T1000 (cell line): ENCODE data around the gene RAC3.

Experiments used
- DNase-seq: peaks from one replicate; lab custom pipeline; 2025; ENCODE audit warnings: mixed read lengths; lab: John Stamatoyannopoulos, UW

RAC3 gene

GRCh38 chr17:82012640-82013295 lies 18.7 kb upstream of the RAC3 start:
- DNase-seq, result peak; percentile 53

GRCh38 chr17:82013341-82013740 lies 18.1 kb upstream of the RAC3 start:
- DNase-seq, result no peak

GRCh38 chr17:82013772-82014321 lies 17.6 kb upstream of the RAC3 start:
- no peak for DNase-seq

GRCh38 chr17:82014432-82014831 lies 17.0 kb upstream of the RAC3 start:
- no peak for DNase-seq

GRCh38 chr17:82014971-82015310 lies 16.5 kb upstream of the RAC3 start:
- DNase-seq, result no peak

GRCh38 chr17:82015311-82015971 lies 16.0 kb upstream of the RAC3 start:
- no peak for DNase-seq

GRCh38 chr17:82016061-82016874 lies 15.2 kb upstream of the RAC3 start:
- DNase-seq, result no peak

- no peak for DNase-seq
These were observed 14.5 kb upstream of the RAC3 start for GRCh38 chr17:82016875-82017459.

- no peak for DNase-seq
These were observed 13.8 kb upstream of the RAC3 start for GRCh38 chr17:82017612-82018151.

- no peak for DNase-seq
These were observed 13.1 kb upstream of the RAC3 start for GRCh38 chr17:82018152-82018988.

GRCh38 chr17:82018989-82019689 lies 12.3 kb upstream of the RAC3 start:
- no peak for DNase-seq

- peak; percentile 39 for DNase-seq
These were observed 11.5 kb upstream of the RAC3 start for GRCh38 chr17:82019690-82020571.

GRCh38 chr17:82020572-82021106 lies 10.8 kb upstream of the RAC3 start:
- no peak for DNase-seq

GRCh38 chr17:82021107-82021899 lies 10.2 kb upstream of the RAC3 start:
- peak; percentile 59 for DNase-seq

- no peak for DNase-seq
These were observed 9.6 kb upstream of the RAC3 start for GRCh38 chr17:82021900-82022309.

- no peak for DNase-seq
These were observed 9.0 kb upstream of the RAC3 start, which contains the start of gene CENPX for GRCh38 chr17:82022310-82022980. Gene CENPX (minus strand): TSS chr17:82022878. CDS start chr17:82022861, 17 bp downstream.

GRCh38 chr17:82022981-82023446 lies 8.5 kb upstream of the RAC3 start, which contains the start of gene LRRC45:
Gene LRRC45 (plus strand): TSS chr17:82023305. CDS start chr17:82023644, 339 bp downstream.
- peak; percentile 100 for DNase-seq
